RPMI8226 (cell line): ENCODE results near the gene PRKAR1B.

Source experiments
- DNase-seq: peaks from one replicate; pipeline ENCODE4 v3.0.0-alpha.2; 2015

PRKAR1B gene

DNA sequence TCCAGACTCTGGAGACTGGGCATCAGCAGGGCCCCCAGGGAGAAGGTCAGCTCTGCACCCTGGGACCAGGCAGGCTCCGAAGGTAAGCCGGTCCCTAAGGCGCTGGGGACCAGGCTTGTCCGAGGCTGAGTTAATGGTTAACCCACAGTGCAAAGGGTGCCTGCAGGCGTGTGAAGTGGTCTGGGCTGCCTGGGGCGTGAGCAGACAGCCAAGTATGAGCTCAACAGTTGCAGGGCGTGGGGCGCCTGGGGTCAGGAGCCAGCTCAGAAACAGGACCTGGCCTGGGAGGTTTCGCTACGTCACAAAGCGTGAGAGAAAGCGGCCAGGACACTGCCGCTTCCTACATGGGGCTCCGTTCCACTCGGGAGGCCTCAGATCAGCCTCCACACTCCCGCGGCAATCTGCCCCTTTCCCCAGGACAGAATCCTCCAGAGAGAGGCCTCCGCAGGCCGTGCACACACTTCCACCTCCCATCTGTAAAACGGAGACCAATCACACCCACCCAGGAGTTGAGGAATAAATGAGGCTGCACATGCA is 223.4 kb downstream of the PRKAR1B start:
- DNase-seq, result no peak

GRCh38 chr7:502296-502695 is 224.8 kb downstream of the PRKAR1B start:
- DNase-seq, result no peak

- no peak for DNase-seq
Observed at GRCh38 chr7:501526-501925, 225.6 kb downstream of the PRKAR1B start.

GRCh38 chr7:500521-501420 is 226.3 kb downstream of the PRKAR1B start:
- DNase-seq, result no peak

DNA sequence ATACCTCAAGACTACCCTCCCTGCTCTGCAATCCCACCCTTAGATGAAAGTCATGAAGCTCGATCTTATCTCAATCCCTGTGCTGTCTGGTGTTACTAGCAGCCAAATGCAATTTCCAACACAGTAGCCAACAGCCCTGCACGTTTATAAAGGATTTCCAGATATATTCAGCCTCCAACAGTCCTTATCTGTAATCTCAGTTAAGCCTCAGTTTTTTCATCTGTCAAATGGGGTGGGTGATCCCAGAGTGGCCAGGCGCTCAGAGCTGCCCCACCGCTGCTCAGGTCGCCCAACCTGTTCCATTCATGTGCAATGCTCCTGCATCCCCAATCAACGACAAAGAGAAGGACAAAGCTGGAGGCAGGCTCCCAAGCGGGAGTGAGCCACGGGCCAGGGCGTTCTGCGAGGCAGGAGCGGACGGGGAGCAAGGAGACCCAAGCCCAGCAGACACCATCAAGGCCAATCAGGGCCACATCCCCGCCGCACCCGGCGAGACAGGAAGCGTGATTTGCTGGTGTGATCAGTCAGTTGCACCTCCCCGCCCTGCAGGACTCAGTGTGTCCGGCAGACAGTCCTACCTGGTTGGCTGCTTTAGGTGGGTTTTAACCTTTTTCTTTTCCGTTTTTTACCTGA is 227.1 kb downstream of the PRKAR1B start:
- no peak for DNase-seq
